GM21717 (cell line): ENCODE data around the gene NOL3.

Experiments used
- ATAC-seq: cut with Tn5 transposase; IDR thresholded peaks from one replicate; pipeline ENCODE4 v1.9.1; 2021; ENCODE audit warnings: mild to moderate bottlenecking, moderate library complexity; ENCODE audit not compliant: unreplicated experiment

The NOL3 gene

DNA sequence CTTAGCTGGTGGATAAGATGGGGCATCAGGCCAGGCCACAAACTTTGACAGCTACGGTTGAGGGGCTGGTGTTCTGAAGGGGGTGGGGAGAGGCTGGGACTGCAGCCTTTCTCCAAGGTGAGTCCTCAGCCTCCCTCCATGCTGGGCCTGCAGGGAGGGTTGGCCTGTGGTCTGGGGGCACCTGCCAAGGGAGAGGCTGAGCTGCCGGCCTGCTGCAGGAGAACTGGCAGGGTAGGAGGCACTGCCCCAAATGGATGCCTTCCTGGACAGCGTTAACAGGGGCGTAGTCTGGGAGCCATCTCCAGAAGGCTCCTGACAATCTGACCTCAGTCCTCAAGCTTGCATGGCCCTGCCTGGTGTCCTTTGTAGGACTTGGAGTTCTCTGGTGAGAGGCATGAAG lies 33.7 kb downstream of the NOL3 start:
- ATAC-seq: no peak

DNA sequence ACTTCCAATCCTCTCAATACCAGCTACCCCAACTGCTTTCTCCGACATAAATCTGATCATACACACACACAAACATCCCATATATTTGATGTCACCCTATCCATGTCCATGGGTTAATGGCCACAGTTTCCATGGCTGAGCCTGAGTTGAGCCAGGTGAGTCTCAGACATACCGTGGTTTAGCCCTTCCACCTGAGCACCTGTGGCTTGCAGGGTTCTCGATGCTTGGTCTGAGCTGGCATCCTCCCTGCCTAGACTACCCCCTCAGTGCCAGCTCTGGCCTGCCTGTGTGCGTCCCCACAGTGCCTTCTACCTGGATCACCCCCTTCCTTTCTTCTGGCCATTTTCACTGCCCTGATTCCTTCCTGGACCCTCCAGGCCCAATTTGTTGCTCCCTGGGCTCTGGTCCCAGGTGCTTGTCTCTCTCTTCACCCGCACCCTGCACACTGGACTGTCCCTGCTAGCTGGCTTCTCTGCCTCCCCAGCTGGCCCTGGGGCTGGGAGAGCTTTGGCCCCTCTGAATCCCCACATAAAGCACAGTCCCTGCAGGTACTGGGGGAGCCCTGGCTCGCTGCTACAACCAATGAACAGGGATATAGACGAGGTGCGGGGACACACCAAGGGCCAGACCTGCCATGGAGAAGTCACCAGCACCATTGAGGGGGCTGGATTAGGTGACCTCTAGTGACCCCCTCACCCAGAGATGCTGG lies 35.9 kb downstream of the NOL3 start:
- ATAC-seq: no peak

DNA sequence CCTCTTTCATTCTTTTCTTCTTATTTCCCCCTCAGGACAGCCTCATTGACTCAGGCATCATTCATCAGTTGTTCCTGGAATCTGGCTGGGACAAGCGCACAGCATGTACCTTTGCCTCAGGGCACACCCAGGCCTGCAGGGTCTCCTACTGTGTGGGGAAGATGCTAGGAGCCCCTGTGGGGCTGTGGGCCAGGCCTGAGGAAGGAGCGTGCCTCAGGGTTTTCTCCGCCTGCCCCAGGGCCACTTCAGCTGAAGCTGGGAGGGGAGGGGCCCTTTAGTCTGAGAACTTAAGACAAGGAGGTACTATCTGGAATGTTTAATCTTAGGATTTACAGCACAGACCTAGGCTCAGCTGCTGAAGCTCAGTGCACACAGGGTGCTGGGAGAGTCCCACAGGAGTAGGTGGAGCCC lies 36.5 kb downstream of the NOL3 start:
- ATAC-seq: no peak

DNA sequence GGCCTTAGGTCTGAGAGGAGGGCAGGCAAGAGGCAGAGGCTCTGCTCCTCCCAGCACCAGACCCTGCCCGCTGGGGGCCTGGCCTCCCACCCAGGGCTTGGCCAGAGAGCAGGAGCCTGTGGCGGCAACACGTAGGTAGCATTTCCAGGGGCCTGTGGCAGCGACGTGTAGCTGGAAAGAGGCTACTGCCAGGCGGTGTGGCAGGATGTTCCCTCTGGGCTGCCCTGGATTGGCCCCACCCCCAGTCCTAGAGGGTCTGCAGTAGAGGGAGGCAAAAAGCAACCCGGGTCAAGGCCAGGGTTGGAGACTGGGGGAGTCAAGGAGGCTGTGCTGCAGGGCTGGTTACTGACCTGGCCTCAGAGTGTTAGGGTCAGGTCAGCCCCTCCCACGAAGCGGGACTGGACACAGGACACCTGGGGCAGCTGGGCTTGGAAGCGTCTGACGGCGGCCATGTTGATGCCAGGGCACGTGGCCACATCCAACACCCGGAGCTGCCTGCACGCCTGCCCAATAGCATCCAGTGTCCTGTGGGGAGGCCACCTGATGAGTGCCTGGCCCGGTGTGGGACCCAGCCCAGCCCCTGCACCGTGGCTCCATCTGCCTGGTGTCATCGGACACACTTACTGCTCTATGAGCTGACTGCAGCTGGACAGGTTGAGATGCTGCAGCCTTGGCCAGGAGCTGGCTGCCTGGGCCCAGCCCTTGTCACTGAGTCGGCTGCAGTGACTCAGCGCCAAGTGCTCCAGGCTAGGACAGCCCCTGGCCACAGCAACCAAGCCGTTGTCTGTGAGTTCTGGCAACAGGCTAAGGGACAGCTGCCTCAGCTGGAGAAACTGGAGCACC lies 37.1 kb downstream of the NOL3 start:
- ATAC-seq: no peak

DNA sequence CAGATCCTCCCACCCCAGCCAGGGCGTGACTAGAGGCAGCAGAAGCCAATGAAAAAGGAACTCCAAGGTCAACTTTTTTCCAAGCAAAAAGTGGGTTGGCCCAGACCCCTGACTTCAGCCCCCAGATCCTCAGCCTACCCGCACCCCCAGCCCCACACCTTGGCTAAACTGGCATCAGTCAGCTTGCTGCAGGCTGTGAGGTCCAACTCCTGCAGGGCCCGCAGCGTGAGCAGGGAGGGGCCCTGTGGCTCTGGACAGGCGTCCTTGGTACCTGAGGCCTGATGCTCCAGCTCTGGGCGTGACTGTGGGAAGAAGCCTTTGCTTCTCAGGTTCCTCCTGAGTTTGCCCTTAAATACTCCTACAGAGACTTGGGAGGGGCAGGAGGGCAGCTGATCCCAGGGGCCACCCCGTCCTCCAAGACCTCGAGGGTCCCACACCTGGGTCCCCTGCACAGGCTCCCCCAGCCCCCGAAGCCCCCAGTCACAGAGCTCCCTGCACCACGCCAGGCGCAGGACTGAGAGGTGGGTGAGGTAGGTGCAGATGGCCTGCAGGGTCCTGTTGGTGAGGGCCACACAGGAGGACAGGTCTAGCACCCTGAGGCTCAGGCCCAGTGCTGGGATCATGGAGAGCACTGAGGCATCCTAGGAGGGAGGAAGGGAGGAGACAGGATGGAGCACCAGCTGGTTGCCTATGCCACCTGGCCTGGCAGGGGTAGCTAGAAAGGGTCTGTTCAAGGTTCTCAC lies 38.0 kb downstream of the NOL3 start:
- no peak for ATAC-seq

DNA sequence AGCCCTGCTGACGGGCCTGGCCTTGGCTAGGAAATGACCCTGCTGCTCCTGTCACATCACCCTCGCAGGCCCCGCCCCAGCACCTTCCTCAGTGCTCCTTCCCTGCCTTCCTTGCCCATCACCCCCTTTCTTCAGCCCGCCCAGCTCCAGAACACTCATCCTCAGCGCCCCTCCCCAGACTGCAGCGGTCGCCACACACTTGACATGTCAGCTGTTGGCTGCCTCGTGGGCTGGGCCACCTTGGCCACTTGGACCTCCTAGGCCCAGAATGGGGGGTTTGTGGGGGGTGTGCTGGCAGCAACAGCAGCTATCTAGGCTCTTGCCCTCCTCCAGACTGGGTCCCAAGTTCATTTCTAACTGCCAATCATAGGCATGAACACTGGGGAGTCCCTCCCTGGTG lies 39.2 kb downstream of the NOL3 start:
- ATAC-seq: no peak

DNA sequence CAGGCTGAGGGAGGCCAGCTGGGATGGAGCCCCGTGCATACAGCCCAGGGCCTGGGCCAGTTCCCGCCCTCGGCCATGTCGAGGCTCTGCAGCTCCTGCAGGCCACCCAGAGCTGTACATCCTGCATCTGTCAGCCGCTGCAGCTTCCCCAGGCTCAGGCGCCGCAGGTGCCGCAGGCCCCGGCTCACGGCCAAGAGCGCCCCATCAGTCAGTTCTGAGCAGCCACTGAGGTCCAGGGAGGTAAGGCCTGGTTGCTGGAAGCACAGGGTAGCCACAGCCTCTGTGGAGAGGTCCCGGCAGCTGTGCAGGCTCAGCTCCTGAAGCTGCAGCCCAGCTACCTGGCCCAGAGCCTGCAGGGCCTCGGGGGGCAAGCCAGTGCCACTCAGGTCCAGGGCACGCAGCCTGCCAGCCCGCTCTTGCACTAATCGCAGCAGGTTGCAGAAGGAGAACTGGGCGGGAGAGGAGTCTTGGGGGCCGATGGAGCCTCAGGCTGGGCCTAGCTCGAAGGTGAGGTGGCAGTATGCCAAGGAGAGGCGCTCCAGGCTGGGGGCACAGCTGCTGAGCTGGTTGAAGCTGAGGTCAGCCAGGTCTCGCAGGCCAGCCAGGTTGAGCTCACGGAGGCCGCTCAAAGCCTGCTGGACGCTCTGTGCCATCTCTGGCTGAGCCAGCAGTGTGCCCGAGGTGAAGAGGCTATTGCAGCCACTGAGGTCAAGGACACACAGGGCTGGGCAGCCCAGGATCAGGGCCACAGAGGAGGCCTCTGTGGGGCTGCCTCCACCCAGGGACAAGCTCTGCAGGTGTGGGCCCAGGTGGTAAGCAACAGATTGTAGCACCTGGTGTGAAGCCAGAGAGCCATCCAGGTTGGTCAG lies 40.0 kb downstream of the NOL3 start:
- ATAC-seq: no peak

DNA sequence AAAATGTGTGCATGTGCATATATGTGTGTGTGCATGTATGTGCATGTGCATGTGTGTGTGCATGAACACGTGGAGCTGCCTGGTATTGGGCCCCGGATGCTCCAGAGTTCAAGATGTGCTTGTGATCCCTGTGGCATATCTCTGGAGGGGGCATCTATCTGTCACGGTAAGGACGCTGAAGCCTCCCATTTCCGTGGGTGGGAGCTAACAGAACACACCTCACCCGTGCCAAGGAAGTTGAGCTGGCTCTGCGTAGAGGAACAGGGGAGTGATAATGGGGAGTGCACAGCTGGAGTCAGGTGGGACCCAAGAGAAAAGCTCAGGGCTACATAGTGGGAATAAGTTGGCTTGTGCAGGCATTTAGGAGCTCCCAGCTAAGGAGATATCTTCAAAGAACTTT lies 41.3 kb downstream of the NOL3 start:
- ATAC-seq: no peak

DNA sequence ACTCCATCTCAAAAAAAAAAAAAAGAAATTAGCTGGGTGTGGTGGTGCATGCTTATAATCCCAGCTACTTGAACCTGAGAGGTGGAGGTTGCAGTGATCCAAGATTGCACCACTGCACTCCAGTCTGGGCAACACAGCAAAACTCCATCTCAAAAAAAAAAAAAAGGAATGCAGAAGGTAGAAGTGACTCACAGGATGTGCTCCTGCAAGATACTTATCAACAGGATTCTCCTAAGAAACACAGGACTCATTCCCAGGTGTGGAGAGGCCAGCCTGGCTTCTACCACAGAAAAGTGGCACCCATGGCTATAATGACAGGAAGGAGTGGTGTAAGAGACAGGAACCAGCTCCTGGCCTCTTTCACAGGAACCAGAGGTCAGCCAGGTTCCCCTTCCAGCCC lies 42.4 kb downstream of the NOL3 start:
- no peak for ATAC-seq

DNA sequence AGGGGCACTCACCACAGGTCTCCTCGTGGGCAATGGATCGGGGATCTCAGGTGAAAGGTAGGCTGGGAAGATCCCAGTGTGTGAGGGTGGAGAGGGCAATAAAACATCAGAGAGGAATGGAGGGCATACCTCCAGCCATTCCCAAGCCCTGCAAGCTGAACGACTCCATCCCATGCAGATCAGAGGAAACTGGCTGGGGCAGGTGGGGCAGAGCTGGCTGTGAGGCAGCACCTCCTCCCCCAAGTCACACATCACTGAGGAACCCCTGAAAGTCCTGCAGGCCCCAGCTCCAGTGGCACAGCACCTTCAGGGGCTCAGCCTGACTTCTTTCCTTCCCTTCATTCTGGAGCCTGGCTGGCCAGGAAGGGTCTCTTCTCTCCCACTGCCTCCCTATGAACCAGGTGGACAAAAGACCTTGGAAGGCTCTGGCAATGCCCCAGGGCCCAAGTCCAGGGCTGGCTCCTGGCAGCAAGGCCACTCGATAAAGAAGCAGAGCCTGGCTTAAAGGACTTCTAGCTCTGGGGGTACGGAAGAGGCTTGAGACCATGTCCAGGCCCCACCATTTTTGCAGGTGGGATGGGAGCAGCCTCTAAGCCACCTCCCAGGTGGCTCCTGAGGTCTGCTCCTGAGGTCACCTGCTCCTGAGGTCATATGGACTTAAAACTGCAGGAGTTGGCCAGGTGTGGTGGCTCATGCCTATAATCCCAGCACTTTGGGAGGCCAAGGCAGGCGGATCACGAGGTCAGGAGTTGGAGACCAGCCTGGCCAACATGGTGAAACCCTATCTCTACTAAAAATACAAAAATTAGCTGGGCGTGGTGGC lies 43.1 kb downstream of the NOL3 start:
- ATAC-seq: no peak

DNA sequence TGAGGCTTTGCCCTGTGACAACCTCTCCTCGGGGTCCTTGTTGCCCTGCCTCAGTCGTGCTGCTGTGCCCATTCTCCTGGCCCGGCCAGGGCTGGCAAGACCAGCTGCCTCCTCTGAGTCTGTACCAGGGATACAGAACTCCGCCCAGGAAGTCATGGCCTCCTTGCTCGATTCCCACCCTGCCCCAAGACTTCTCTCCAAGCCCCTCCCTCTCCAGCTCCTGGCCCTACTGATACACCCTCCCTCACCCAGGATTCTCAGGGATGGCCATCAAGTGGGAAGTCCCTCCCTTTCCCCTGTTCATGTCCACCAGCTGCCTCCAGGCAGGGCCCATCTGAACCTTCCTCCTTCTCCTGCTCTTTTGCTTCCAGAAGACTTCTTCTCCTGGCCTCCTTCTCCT lies 45.4 kb downstream of the NOL3 start:
- no peak for ATAC-seq

DNA sequence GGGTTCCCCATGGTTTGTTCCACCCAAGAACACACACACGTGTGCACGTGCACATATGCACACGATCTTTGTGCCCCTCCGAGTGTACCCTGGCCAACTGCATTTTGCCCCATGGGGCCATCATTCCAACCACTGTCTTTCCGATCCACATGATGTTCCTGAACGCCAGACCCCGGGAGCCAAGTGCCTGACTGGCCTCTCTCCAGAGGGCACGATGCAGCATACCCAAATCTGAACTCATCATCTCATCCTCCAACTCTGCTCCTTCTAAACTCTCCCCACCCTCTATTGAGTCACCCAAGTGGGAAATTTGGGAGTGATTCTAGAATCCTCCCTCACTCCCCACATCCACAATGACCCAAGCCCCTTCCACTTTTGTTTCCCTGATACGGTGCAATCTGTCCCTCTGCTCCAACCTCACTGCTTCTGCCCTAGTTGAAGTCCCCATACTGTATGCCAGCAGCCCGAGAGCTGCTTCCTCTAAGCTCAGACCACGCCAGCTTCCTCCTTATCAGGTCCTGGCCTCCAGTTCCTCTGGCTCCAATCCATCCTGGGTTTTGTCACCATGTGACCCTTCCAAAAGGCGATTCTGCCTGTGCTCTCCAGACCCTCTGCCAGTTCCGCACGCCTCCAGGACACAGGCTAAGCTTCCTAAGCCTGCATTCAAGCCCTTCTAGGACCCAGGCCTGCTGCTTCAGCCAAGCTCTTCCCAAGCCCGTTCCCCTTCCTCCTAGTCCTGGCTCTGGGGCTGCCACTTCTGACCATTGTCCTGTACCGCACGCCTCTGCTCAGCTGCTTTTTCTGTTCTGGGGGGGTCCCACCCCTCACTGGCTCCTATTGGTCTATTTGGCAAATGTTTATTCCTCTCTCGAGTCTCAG lies 46.5 kb downstream of the NOL3 start:
- ATAC-seq: no peak

DNA sequence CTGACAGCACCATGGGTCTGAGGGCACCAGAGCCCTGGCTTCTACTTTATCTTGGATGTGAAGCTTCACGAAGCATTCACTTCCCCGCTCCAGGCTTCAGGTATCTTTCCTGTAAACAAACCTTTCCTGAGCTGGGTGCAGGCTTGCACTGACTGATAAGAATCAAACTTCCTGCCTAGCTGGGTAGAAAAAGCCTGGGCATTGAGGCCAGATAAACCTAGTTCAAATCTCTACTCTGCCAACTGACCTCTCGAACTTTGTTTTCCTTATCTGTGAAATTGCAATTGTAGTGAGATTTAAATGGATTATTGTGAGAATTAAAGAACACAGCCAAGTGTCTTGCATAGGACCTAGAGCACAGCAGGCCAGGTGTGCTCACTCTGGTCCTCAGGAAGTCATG lies 53.7 kb downstream of the NOL3 start:
- ATAC-seq: no peak
